H1 (cell line): Measurements from ENCODE around the gene SMIM28.

ENCODE experiments used
- CHD2 ChIP-seq: IDR thresholded peaks from 2 replicates; pipeline ENCODE4 v1.6.1; 2012; ENCODE audit warnings: low read length, improper control_type of control experiment
- EZH2 ChIP-seq: fragments of 200-600 bp; sonication (generic); IDR thresholded peaks from 2 replicates; pipeline ENCODE4 v1.7.1; 2012; ENCODE audit warnings: low read depth, mild to moderate bottlenecking, moderate library complexity, low read length, inconsistent platforms; ENCODE audit not compliant: severe bottlenecking
- KDM1A ChIP-seq: fragments of 200-600, 300-600 bp; sonication (generic); IDR thresholded peaks from 2 replicates; pipeline ENCODE4 v1.7.1; 2016; ENCODE audit warnings: mild to moderate bottlenecking, low read length, borderline replicate concordance
- TF ChIP-seq, protein P1 (sequence below), 3 experiments: IDR thresholded peaks; 1 replicate in 2 of 3; 2 replicates in 1 of 3; pipeline versions ENCODE4 v1.5.1 to v1.6.1; 2011; ENCODE audit warnings: low read length in 3 of 3, mild to moderate bottlenecking in 3 of 3, inconsistent platforms in 2 of 3, low read depth in 1 of 3, moderate library complexity in 1 of 3; ENCODE audit not compliant: insufficient read depth in 1 of 3; ENCODE audit errors: control extremely low read depth in 1 of 3

DNA sequence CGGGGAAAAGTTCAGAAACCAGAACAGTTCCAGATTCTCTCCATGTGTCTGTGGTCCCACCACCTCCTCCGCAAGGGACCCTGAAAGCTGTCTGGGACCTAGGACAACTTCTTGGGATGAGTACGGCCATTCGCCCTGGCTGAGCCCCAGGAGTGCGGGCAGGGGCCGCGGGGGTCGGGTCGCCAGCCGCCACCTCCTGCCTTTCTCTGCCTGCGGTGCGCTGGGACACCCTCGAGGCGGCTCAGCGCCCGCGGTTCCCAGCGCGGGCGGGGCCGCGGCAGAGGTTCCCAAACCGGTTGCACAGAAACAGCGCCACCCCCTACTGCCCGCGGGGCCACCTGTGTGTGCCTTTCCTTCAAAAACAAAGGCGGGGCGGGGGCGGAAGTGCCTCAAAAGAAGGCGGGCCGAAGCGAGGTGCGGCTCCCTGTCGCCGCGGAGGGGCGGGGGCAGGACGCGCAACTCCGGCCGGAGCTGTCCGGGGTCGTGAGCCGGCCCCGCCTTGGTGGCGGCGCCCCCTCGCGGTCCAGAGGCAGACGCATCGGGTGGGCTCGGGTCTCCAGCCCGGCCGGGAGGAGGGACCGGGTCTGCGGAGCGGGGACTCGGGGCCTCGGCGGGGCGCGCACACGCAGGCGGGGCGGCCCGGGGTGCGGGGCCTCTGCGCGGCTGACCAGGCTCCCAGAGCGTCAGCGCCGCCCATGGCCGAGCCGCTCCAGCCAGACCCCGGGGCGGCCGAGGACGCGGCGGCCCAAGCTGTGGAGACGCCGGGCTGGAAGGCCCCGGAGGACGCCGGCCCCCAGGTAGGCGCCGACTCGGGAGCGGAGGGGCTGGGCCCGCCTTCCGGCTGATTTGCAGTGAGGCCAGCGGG is 26.3 kb downstream of the SMIM28 start, which contains the start of gene HEBP2:
- TF ChIP-seq EZH2 (peak; percentile 46), CHD2 (no peak; the same call in 1 of the 2 replicates), KDM1A (no peak)
- TF ChIP-seq, protein P1, sequence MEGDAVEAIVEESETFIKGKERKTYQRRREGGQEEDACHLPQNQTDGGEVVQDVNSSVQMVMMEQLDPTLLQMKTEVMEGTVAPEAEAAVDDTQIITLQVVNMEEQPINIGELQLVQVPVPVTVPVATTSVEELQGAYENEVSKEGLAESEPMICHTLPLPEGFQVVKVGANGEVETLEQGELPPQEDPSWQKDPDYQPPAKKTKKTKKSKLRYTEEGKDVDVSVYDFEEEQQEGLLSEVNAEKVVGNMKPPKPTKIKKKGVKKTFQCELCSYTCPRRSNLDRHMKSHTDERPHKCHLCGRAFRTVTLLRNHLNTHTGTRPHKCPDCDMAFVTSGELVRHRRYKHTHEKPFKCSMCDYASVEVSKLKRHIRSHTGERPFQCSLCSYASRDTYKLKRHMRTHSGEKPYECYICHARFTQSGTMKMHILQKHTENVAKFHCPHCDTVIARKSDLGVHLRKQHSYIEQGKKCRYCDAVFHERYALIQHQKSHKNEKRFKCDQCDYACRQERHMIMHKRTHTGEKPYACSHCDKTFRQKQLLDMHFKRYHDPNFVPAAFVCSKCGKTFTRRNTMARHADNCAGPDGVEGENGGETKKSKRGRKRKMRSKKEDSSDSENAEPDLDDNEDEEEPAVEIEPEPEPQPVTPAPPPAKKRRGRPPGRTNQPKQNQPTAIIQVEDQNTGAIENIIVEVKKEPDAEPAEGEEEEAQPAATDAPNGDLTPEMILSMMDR (IDR thresholded peaks at IDR 0.05; ENCODE audit: control extremely low read depth in 1 of 3, insufficient read depth in 1 of 3, low read depth in 1 of 3, low read length in 3 of 3): peak; percentile 79 to 83 (median 80)
